Bronchial epithelial cell (primary cell): ENCODE measurements around the gene MAPKAPK3. TPM values are rescaled to one million over a fixed set of nuclear protein-coding genes. Genes with fewer than 3 reads are reported as not detected.
A peak's percentile ranks its signal among the peaks of the same experiment; 100 is the strongest.

Experiments
- DNase-seq: peaks from one replicate; pipeline ENCODE4 v3.0.0-alpha.2; 2010; ENCODE audit warnings: low read depth
- FAIRE-seq: peaks from 2 replicates; lab custom pipeline; 2011; peaks lifted over from hg19 to GRCh38; lab: Jason Lieb, UNC
- H3K27me3 ChIP-seq: 2 replicates; pipeline ENCODE4 v1.5.1; 2011; ENCODE audit warnings: low read length; ENCODE audit not compliant: control insufficient read depth, insufficient read depth
- H3K36me3 ChIP-seq: 2 replicates; pipeline ENCODE4 v1.5.1; 2011; ENCODE audit warnings: low read length; ENCODE audit not compliant: control insufficient read depth, insufficient read depth
- H3K4me3 ChIP-seq: 2 replicates; pipeline ENCODE4 v1.5.1; 2011; ENCODE audit warnings: mild to moderate bottlenecking, low read depth, low read length, control low read depth
- total RNA-seq: library from RNA; depleted of rRNA; stranded (reverse); fragments of >200 nt; gene quantifications from 2 replicates; pipeline ENCODE4 v1.2.1, GENCODE V29; 2014
- TF ChIP-seq, protein P1 (sequence below): IDR thresholded peaks from 2 replicates; pipeline ENCODE4 v1.5.1; 2011; ENCODE audit warnings: mild to moderate bottlenecking, moderate library complexity, low read length, control low read depth, inconsistent platforms; ENCODE audit not compliant: insufficient read depth, severe bottlenecking

Gene MAPKAPK3
- total RNA-seq, 1 donor from 2014 or later = 47.1 TPM

- DNase-seq (peak; percentile 53), FAIRE-seq (peak; percentile 66)
- Histone ChIP-seq H3K4me3 (no peak overlapping the region), H3K36me3 (no peaks in the 10 kb centered on the region), H3K27me3 (no peaks in the 10 kb centered on the region)
- TF ChIP-seq, protein P1, sequence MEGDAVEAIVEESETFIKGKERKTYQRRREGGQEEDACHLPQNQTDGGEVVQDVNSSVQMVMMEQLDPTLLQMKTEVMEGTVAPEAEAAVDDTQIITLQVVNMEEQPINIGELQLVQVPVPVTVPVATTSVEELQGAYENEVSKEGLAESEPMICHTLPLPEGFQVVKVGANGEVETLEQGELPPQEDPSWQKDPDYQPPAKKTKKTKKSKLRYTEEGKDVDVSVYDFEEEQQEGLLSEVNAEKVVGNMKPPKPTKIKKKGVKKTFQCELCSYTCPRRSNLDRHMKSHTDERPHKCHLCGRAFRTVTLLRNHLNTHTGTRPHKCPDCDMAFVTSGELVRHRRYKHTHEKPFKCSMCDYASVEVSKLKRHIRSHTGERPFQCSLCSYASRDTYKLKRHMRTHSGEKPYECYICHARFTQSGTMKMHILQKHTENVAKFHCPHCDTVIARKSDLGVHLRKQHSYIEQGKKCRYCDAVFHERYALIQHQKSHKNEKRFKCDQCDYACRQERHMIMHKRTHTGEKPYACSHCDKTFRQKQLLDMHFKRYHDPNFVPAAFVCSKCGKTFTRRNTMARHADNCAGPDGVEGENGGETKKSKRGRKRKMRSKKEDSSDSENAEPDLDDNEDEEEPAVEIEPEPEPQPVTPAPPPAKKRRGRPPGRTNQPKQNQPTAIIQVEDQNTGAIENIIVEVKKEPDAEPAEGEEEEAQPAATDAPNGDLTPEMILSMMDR = no peak
Observed at GRCh38 chr3:50658416-50658815, 41.5 kb downstream of the MAPKAPK3 start.

GRCh38 chr3:50658831-50659230 is 41.9 kb downstream of the MAPKAPK3 start:
- Histone ChIP-seq H3K36me3 (no peaks in the 10 kb centered on the region), H3K4me3 (no peak overlapping the region), H3K27me3 (no peaks in the 10 kb centered on the region)
- TF ChIP-seq, protein P1 = no peak
- peak; percentile 77 for FAIRE-seq
- DNase-seq = no peak

- DNase-seq (no peak), FAIRE-seq (no peak)
- no peak overlapping the region for H3K4me3 ChIP-seq
- no peaks in the 10 kb centered on the region for H3K27me3 ChIP-seq
- TF ChIP-seq, protein P1 = no peak
- H3K36me3 ChIP-seq = no peaks in the 10 kb centered on the region
Observed at GRCh38 chr3:50660386-50660785, 43.4 kb downstream of the MAPKAPK3 start.

DNA sequence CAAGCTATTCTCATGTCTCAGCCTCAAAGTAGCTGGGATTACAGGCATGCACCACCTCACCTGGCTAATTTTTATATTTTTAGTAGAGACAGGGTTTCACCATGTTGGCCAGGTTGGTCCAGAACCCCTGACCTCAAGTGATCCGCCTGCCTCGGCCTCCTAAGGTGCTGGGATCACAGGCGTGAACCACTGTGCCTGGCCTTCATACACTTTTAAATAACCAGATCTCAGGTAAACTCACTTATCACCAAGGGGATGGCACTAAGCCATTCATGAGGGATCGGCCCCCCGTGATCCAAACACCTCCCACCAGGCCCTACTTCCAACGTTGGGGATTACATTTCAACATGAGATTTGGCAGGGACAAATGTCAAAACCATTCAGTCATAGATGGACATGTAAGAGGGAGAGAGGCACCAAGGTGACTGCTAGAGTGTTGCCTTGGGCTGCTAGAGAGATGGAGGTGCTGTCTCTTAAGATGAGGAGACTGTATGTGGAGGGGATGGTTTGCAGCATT is 44.4 kb downstream of the MAPKAPK3 start:
- Histone ChIP-seq H3K27me3 (no peaks in the 10 kb centered on the region), H3K4me3 (no peak overlapping the region), H3K36me3 (no peaks in the 10 kb centered on the region)
- no peak for FAIRE-seq
- TF ChIP-seq, protein P1 = no peak
- DNase-seq = no peak

DNA sequence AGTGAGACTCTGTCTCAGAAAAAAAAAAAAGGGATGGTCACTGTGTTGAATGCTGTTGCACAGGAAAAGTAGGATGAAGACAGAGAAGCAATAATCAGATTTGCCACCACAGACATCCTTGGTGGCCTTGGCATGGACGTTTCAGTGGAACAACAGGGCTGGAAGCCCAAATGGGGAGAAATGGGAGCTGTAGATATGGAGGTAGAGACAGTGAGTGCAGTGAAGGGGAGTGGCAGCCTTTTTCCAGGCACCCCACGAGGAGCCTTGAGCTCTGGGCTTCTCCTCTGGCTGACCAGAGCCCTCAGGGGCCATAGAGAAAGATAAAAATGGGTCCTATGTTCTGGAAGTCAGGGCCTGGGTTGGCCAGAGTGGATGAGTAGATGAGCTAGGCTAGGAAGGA is 45.5 kb downstream of the MAPKAPK3 start:
- no peak for DNase-seq
- no peaks in the 10 kb centered on the region for H3K36me3 ChIP-seq
- peaks cover 3% of the 10 kb centered on the region for H3K27me3 ChIP-seq
- TF ChIP-seq, protein P1 = no peak
- H3K4me3 ChIP-seq = no peak overlapping the region
- no peak for FAIRE-seq
